H9 (cell line): ENCODE data around the gene KAT5. TPM values are rescaled to one million over a fixed set of nuclear protein-coding genes. Genes with fewer than 3 reads are reported as not detected.
A peak's percentile ranks its signal among the peaks of the same experiment; 100 is the strongest.

Experiments used
- DNase-seq: peaks from one replicate; pipeline ENCODE4 v3.0.0-alpha.2; 2017
- H2AFZ ChIP-seq: one replicate; pipeline ENCODE4 v1.6.1; 2013; ENCODE audit warnings: mild to moderate bottlenecking, low read length, control low read depth, moderate library complexity
- H2AK5ac ChIP-seq: 2 replicates; pipeline ENCODE4 v1.6.1; 2013; ENCODE audit warnings: low read length, control low read depth, mixed read lengths; ENCODE audit not compliant: insufficient read length
- H2BK120ac ChIP-seq: one replicate; pipeline ENCODE4 v1.6.1; 2013; ENCODE audit warnings: low read depth, mild to moderate bottlenecking, low read length, control low read depth, inconsistent platforms; ENCODE audit not compliant: poor library complexity, severe bottlenecking
- H2BK12ac ChIP-seq: 2 replicates; pipeline ENCODE4 v1.6.1; 2013; ENCODE audit warnings: low read length, control low read depth, mixed read lengths, low read depth; ENCODE audit not compliant: insufficient read length
- H2BK15ac ChIP-seq: 2 replicates; pipeline ENCODE4 v1.6.1; 2013; ENCODE audit warnings: low read depth, low read length, control low read depth
- H2BK20ac ChIP-seq: one replicate; pipeline ENCODE4 v1.6.1; 2013; ENCODE audit warnings: low read depth, mild to moderate bottlenecking, low read length, control low read depth, inconsistent platforms; ENCODE audit not compliant: poor library complexity, severe bottlenecking
- H2BK5ac ChIP-seq: 2 replicates; pipeline ENCODE4 v1.6.1; 2013; ENCODE audit warnings: low read length, control low read depth, mixed read lengths; ENCODE audit not compliant: insufficient read length
- H3K14ac ChIP-seq: 2 replicates; pipeline ENCODE4 v1.6.1; 2013; ENCODE audit warnings: low read length, control low read depth; ENCODE audit not compliant: insufficient read depth
- H3K18ac ChIP-seq: 2 replicates; pipeline ENCODE4 v1.6.1; 2013; ENCODE audit warnings: low read depth, mild to moderate bottlenecking, mixed read lengths, low read length, control low read depth; ENCODE audit not compliant: insufficient read length
- H3K23ac ChIP-seq: 2 replicates; pipeline ENCODE4 v1.6.1; 2013; ENCODE audit warnings: low read length, control low read depth, mixed read lengths, low read depth; ENCODE audit not compliant: insufficient read length
- H3K23me2 ChIP-seq: 2 replicates; pipeline ENCODE4 v1.6.1; 2013; ENCODE audit warnings: low read depth, mild to moderate bottlenecking, mixed read lengths, low read length, control low read depth; ENCODE audit not compliant: insufficient read length, poor library complexity, severe bottlenecking
- H3K27ac ChIP-seq: 2 replicates; pipeline ENCODE4 v1.5.1; 2013; ENCODE audit warnings: low read length, control low read depth, mixed read lengths, low read depth; ENCODE audit not compliant: insufficient read length
- H3K27me3 ChIP-seq: 2 replicates; pipeline ENCODE4 v1.6.1; 2013; ENCODE audit warnings: low read length, control low read depth, inconsistent platforms; ENCODE audit not compliant: insufficient read depth
- H3K4ac ChIP-seq: 2 replicates; pipeline ENCODE4 v1.6.1; 2013; ENCODE audit warnings: low read depth, mild to moderate bottlenecking, control low read depth, inconsistent platforms, low read length, moderate library complexity
- H3K4me1 ChIP-seq: 2 replicates; pipeline ENCODE4 v1.6.1; 2013; ENCODE audit warnings: low read length, control low read depth, inconsistent platforms; ENCODE audit not compliant: insufficient read depth
- H3K4me2 ChIP-seq: 2 replicates; pipeline ENCODE4 v1.6.1; 2013; ENCODE audit warnings: low read length, control low read depth, mixed read lengths; ENCODE audit not compliant: insufficient read length, insufficient read depth
- H3K56ac ChIP-seq: 2 replicates; pipeline ENCODE4 v1.6.1; 2013; ENCODE audit warnings: low read depth, mild to moderate bottlenecking, mixed read lengths, low read length, control low read depth; ENCODE audit not compliant: insufficient read length
- H3K79me1 ChIP-seq: 2 replicates; pipeline ENCODE4 v1.6.1; 2013; ENCODE audit warnings: low read depth, mild to moderate bottlenecking, moderate library complexity, low read length, control low read depth, inconsistent platforms; ENCODE audit not compliant: insufficient read depth, poor library complexity, severe bottlenecking
- H3K79me2 ChIP-seq: 2 replicates; pipeline ENCODE4 v1.6.1; 2013; ENCODE audit warnings: low read length, control low read depth, inconsistent platforms; ENCODE audit not compliant: insufficient read depth
- H3K9ac ChIP-seq: 2 replicates; pipeline ENCODE4 v1.6.1; 2013; ENCODE audit warnings: low read length, control low read depth, mixed read lengths; ENCODE audit not compliant: insufficient read length; ENCODE audit errors: extremely low read depth
- H3K9me3 ChIP-seq: one replicate; pipeline ENCODE4 v1.6.1; 2013; ENCODE audit warnings: low read depth, low read length, inconsistent platforms; ENCODE audit not compliant: control insufficient read depth
- H3T11ph ChIP-seq: one replicate; pipeline ENCODE4 v1.6.1; 2013; ENCODE audit warnings: mild to moderate bottlenecking, low read length, control low read depth, inconsistent platforms
- H4K20me1 ChIP-seq: one replicate; pipeline ENCODE4 v1.6.1; 2013; ENCODE audit not compliant: control insufficient read depth, insufficient read length, insufficient read depth
- H4K5ac ChIP-seq: 2 replicates; pipeline ENCODE4 v1.6.1; 2013; ENCODE audit warnings: low read depth, mild to moderate bottlenecking, mixed read lengths, low read length, control low read depth; ENCODE audit not compliant: insufficient read length
- H4K8ac ChIP-seq: replicated peaks from 2 replicates; pipeline ENCODE4 v1.6.1; 2013; ENCODE audit warnings: low read length, control low read depth, mixed read lengths, low read depth; ENCODE audit not compliant: insufficient read length
- H4K91ac ChIP-seq: 2 replicates; pipeline ENCODE4 v1.6.1; 2013; ENCODE audit warnings: low read depth, mild to moderate bottlenecking, moderate library complexity, mixed read lengths, low read length, control low read depth; ENCODE audit not compliant: insufficient read length
- H3K27ac Mint-ChIP-seq, 3 experiments: 2 replicates in 2 of 3; 3 replicates in 1 of 3; pipeline ENCODE4 v1.8.0; 2020 to 2021; ENCODE audit warnings: mixed read lengths in 3 of 3, mild to moderate bottlenecking in 1 of 3, moderate library complexity in 1 of 3
- H3K27me3 Mint-ChIP-seq: 2 replicates; pipeline ENCODE4 v1.8.0; 2021; ENCODE audit warnings: low read depth, mild to moderate bottlenecking, moderate library complexity, mixed read lengths
- H3K36me3 Mint-ChIP-seq, 3 experiments: 2 replicates in 2 of 3; 3 replicates in 1 of 3; pipeline ENCODE4 v1.8.0; 2020 to 2021; ENCODE audit warnings: low read depth in 3 of 3, mixed read lengths in 3 of 3; ENCODE audit not compliant: insufficient read depth in 1 of 3
- H3K4me1 Mint-ChIP-seq, 2 experiments: 2 replicates each; pipeline ENCODE4 v1.8.0; 2020; ENCODE audit warnings: mixed read lengths in 2 of 2
- H3K4me3 Mint-ChIP-seq, 2 experiments: 2 replicates in 1 of 2; 3 replicates in 1 of 2; pipeline ENCODE4 v1.8.0; 2020 to 2021; ENCODE audit warnings: mild to moderate bottlenecking in 2 of 2, mixed read lengths in 2 of 2, moderate library complexity in 1 of 2
- H3K9me3 Mint-ChIP-seq, 2 experiments: 2 replicates in 1 of 2; 3 replicates in 1 of 2; pipeline ENCODE4 v1.8.0; 2020; ENCODE audit warnings: mild to moderate bottlenecking in 2 of 2, mixed read lengths in 2 of 2, moderate library complexity in 1 of 2
- CTCF ChIP-seq: fragments of 200-600 bp; sonication (generic); conservative IDR thresholded peaks from 3 replicates; pipeline ENCODE4 v1.8.0; 2021; ENCODE audit warnings: antibody characterized with exemption, mild to moderate bottlenecking
- WGBS: extraction: QIAGEN DNeasy Blood & Tissue Kit; methylation state at CpG from one replicate; pipeline ENCODE4 v1.1.7; 2013; ENCODE audit warnings: missing lambda C conversion rate, low lambda C conversion rate, mixed read lengths; ENCODE audit not compliant: insufficient read length; ENCODE audit errors: extremely low coverage; 5-methylcytosine and 5-hydroxymethylcytosine counted together
- total RNA-seq: library from RNA; stranded (reverse); gene quantifications from 2 replicates; pipeline ENCODE4 v1.2.1, GENCODE V29; 2021

The KAT5 gene
- total RNA-seq, 1 experiment from 2014 or later: 56.7 TPM

DNA sequence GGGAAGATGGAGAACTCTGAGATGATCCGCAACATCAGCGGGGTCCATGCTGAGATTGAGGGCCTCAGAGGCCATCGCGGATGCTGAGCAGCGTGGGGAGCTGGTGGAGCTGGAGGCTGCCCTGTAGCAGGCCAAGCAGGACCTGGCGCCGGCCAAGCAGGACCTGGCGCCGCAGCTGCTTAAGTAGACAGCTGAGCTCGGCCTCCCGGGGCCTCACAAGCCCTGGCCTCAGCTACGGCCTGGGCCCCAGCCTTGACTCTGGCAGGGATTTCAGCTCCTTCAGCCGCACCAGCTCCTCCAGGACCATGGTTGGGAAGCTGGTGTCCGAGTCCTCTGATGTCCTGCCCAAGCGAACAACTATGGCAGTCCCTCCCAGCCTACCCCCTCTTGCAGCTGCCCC lies 15.8 kb downstream of the KAT5 start:
- Histone ChIP-seq H4K91ac (no peak overlapping the region), H3K79me1 (no peaks in the 10 kb centered on the region), H3T11ph (no peak overlapping the region), H3K27me3 (no peaks in the 10 kb centered on the region), H2BK12ac (no peak overlapping the region), H2BK20ac (no peak overlapping the region), H3K79me2 (no peaks in the 10 kb centered on the region), H2BK5ac (no peak overlapping the region), H2BK120ac (no peak overlapping the region), H2AK5ac (no peak overlapping the region), H3K27ac (no peak overlapping the region), H3K4me1 (no peaks in the 10 kb centered on the region), H3K18ac (no peak overlapping the region), H3K9ac (no peak overlapping the region), H3K4me2 (no peak overlapping the region), H3K9me3 (no peaks in the 10 kb centered on the region), H3K14ac (no peak overlapping the region), H3K23me2 (no peaks in the 10 kb centered on the region), H3K4ac (no peak overlapping the region), H2AFZ (no peak overlapping the region), H3K23ac (no peak overlapping the region), H3K56ac (no peak overlapping the region), H4K20me1 (no peaks in the 10 kb centered on the region), H4K5ac (peak overlapping the region; percentile 65), H2BK15ac (no peak overlapping the region), H4K8ac (no peak overlapping the region)
- WGBS: no CpG with 5 or more reads among the region's 15 CpGs
- peaks cover 6% of the 10 kb centered on the region in 2 experiments for H3K9me3 Mint-ChIP-seq
- no peak overlapping the region for H3K4me3 Mint-ChIP-seq
- no peaks in the 10 kb centered on the region for H3K4me1 Mint-ChIP-seq
- peaks cover 0 to 2% (median 0%) of the 10 kb centered on the region in 3 experiments; a peak in 1 of 7 replicates for H3K36me3 Mint-ChIP-seq
- no peak for DNase-seq
- TF ChIP-seq CTCF: no peak
- H3K27me3 Mint-ChIP-seq: peaks cover 35% of the 10 kb centered on the region
- H3K27ac Mint-ChIP-seq: no peak overlapping the region
